ENCODE results near the gene GOPC.

DNA sequence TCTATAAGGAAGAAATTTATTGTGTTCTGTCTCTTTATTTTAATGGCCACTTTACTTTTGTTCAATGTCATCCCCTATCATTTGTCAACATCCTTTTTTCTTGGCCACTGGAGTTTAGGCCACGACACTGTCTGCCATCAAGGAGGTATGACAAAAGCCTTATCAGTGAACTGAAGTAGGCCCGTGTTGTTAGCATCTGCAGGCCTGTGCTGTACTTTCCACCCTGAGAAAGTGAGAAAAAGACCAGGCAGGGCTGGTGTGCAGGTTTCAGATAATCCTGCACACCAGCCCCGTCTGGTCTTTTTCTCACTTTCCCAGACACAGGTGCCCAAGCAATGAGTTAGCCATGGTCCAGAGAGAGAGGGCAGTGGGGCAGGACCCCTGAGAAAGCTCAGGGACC, 57.6 kb downstream of the GOPC start:
- no peak for TF ChIP-seq EZH2phosphoT487 (IDR thresholded peaks at IDR 0.05; ENCODE audit: borderline replicate concordance, low read length)
- TF ChIP-seq, protein P1, sequence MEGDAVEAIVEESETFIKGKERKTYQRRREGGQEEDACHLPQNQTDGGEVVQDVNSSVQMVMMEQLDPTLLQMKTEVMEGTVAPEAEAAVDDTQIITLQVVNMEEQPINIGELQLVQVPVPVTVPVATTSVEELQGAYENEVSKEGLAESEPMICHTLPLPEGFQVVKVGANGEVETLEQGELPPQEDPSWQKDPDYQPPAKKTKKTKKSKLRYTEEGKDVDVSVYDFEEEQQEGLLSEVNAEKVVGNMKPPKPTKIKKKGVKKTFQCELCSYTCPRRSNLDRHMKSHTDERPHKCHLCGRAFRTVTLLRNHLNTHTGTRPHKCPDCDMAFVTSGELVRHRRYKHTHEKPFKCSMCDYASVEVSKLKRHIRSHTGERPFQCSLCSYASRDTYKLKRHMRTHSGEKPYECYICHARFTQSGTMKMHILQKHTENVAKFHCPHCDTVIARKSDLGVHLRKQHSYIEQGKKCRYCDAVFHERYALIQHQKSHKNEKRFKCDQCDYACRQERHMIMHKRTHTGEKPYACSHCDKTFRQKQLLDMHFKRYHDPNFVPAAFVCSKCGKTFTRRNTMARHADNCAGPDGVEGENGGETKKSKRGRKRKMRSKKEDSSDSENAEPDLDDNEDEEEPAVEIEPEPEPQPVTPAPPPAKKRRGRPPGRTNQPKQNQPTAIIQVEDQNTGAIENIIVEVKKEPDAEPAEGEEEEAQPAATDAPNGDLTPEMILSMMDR (IDR thresholded peaks at IDR 0.05; ENCODE audit: low read depth, low read length, poor library complexity, severe bottlenecking) = no peak
